Neural progenitor cell (in vitro differentiated cells): Measurements from ENCODE around the gene ACD. TPM values are rescaled to one million over a fixed set of nuclear protein-coding genes. Genes with fewer than 3 reads are reported as not detected.

Experiments
- DNase-seq: peaks from one replicate; pipeline ENCODE4 v3.0.0-alpha.2; 2016; ENCODE audit warnings: low spot score
- H2AFZ ChIP-seq: fragments of 200-600 bp; sonication (generic); replicated peaks from 2 replicates; pipeline ENCODE4 v1.6.1; 2016; ENCODE audit warnings: antibody characterized with exemption
- H3F3A ChIP-seq: fragments of 200-600 bp; sonication (generic); 2 replicates; pipeline ENCODE4 v1.6.1; 2016; ENCODE audit warnings: antibody characterized with exemption, low read depth
- H3K27ac ChIP-seq: fragments of 200-600 bp; sonication (generic); 2 replicates; pipeline ENCODE4 v1.5.1; 2016; ENCODE audit warnings: mild to moderate bottlenecking
- H3K27me3 ChIP-seq: fragments of 200-600 bp; sonication (generic); 2 replicates; pipeline ENCODE4 v1.6.1; 2016; ENCODE audit warnings: mild to moderate bottlenecking, moderate library complexity
- H3K36me3 ChIP-seq: fragments of 200-600 bp; sonication (generic); 2 replicates; pipeline ENCODE4 v1.5.1; 2016
- H3K4me1 ChIP-seq: fragments of 200-600 bp; sonication (generic); 2 replicates; pipeline ENCODE4 v1.6.1; 2016; ENCODE audit warnings: mixed run types
- H3K4me2 ChIP-seq: fragments of 200-600 bp; sonication (generic); 2 replicates; pipeline ENCODE4 v1.6.1; 2016
- H3K4me3 ChIP-seq: fragments of 200-600 bp; sonication (generic); 2 replicates; pipeline ENCODE4 v1.5.1; 2016
- H3K79me2 ChIP-seq: fragments of 200-600 bp; sonication (generic); 2 replicates; pipeline ENCODE4 v1.6.1; 2016; ENCODE audit warnings: low read depth
- H3K9ac ChIP-seq: fragments of 200-600 bp; sonication (generic); 2 replicates; pipeline ENCODE4 v1.6.1; 2016
- H3K9me3 ChIP-seq: fragments of 200-600 bp; sonication (generic); 2 replicates; pipeline ENCODE4 v1.5.1; 2016; ENCODE audit warnings: low read depth
- H4K20me1 ChIP-seq: fragments of 200-600 bp; sonication (generic); 2 replicates; pipeline ENCODE4 v1.6.1; 2016; ENCODE audit warnings: low read depth
- H3K27ac Mint-ChIP-seq: 3 replicates; pipeline ENCODE4 v1.8.0; 2021; ENCODE audit warnings: mixed read lengths
- H3K27me3 Mint-ChIP-seq: 2 replicates; pipeline ENCODE4 v1.8.0; 2022; ENCODE audit warnings: low read depth, mild to moderate bottlenecking, inconsistent platforms, moderate library complexity, mixed read lengths; ENCODE audit not compliant: insufficient read depth
- H3K36me3 Mint-ChIP-seq: 3 replicates; pipeline ENCODE4 v1.8.0; 2021; ENCODE audit warnings: mixed read lengths
- H3K4me1 Mint-ChIP-seq: 3 replicates; pipeline ENCODE4 v1.8.0; 2021; ENCODE audit warnings: mixed read lengths
- H3K4me3 Mint-ChIP-seq: 3 replicates; pipeline ENCODE4 v1.8.0; 2021; ENCODE audit warnings: mild to moderate bottlenecking, moderate library complexity, mixed read lengths
- H3K9me3 Mint-ChIP-seq: 3 replicates; pipeline ENCODE4 v1.8.0; 2020; ENCODE audit warnings: mixed read lengths
- EZH2 ChIP-seq: fragments of 200-600 bp; sonication (generic); IDR thresholded peaks from 2 replicates; pipeline ENCODE4 v1.6.1; 2017; ENCODE audit warnings: antibody characterized with exemption, mild to moderate bottlenecking, moderate library complexity
- EZH2phosphoT487 ChIP-seq: fragments of 200-600 bp; sonication (generic); IDR thresholded peaks from 2 replicates; pipeline ENCODE4 v1.6.1; 2017; ENCODE audit warnings: antibody characterized with exemption
- total RNA-seq: library from RNA; depleted of rRNA; stranded (reverse); fragments of >200 nt; gene quantifications from 2 replicates; pipeline ENCODE4 v1.2.3, GENCODE V29; 2015; ENCODE audit warnings: low replicate concordance
- TF ChIP-seq, protein P1 (sequence below): fragments of 200-600 bp; sonication (generic); IDR thresholded peaks from 2 replicates; pipeline ENCODE4 v1.5.1; 2017; ENCODE audit warnings: antibody characterized with exemption, mild to moderate bottlenecking

Gene ACD
- total RNA-seq, 1 donor from 2014 or later: 11.5 TPM

DNA sequence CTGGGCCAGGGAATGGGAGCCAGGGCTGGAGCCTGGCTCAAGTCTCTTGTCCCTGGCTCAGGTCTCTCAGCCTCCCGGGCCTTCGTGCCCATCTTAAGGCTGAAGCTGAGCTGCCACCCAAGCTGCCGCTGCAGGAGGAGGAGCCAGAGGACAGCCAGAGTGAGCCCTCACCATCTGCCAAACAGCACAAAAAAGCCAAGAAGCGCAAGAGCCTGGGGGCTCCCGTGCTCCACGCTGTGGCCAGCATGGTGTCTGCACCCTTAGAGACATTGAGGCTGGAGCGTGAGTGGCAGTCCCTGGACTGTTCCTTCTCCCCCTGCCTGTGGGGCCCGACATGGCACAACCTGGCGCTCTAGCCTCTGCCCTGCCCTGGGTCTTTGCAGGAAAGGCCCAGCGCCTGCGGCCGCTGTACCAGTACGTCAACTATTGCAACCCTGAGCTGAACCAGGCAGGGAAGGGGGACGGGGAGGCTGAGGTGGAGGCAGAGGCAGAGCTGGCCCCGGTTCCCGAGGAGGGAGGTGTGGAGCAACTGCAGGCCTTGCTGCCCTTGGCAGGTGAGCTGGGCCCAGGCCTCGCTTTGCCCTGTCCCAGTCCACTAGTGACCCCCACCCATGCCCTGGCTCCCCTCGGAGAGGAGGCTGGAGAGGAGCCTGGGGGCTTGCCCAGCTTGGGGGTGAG is 7.9 kb upstream of the ACD start:
- H3K79me2 ChIP-seq: no peaks in the 10 kb centered on the region
- H3K4me2 ChIP-seq: peak overlapping the region; percentile 91

DNA sequence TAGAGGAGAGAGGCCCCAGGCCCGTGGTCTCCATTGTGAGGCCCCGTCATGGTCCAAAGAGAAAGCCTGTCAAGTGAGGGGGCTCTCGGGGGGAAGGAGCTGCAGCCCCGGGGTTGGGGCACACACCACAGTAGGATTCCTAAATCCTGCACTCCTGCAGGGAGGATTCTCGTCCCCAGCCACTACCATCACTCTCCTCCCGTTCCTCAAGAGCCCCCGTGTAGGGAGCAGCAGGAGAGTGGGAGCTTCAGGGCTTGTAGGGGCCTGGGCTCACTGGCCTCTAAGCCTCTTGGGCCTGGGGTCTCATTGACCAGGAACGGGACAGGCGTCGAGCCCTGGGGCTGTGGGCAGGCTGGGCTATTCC is 7.4 kb upstream of the ACD start:
- Histone ChIP-seq H3K4me2 (peak overlapping the region; percentile 91), H3K4me3 (peak overlapping the region; percentile 90), H3K27me3 (peaks cover 5% of the 10 kb centered on the region), H3K4me1 (peaks cover 13% of the 10 kb centered on the region), H3K79me2 (no peaks in the 10 kb centered on the region), H3K36me3 (no peaks in the 10 kb centered on the region), H2AFZ (no peak overlapping the region), H4K20me1 (peaks cover 42% of the 10 kb centered on the region), H3F3A (peaks cover 18% of the 10 kb centered on the region), H3K9me3 (no peaks in the 10 kb centered on the region), H3K9ac (no peak overlapping the region), H3K27ac (no peak overlapping the region)
- TF ChIP-seq, protein P1, sequence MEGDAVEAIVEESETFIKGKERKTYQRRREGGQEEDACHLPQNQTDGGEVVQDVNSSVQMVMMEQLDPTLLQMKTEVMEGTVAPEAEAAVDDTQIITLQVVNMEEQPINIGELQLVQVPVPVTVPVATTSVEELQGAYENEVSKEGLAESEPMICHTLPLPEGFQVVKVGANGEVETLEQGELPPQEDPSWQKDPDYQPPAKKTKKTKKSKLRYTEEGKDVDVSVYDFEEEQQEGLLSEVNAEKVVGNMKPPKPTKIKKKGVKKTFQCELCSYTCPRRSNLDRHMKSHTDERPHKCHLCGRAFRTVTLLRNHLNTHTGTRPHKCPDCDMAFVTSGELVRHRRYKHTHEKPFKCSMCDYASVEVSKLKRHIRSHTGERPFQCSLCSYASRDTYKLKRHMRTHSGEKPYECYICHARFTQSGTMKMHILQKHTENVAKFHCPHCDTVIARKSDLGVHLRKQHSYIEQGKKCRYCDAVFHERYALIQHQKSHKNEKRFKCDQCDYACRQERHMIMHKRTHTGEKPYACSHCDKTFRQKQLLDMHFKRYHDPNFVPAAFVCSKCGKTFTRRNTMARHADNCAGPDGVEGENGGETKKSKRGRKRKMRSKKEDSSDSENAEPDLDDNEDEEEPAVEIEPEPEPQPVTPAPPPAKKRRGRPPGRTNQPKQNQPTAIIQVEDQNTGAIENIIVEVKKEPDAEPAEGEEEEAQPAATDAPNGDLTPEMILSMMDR: no peak
- no peak for TF ChIP-seq EZH2
- TF ChIP-seq EZH2phosphoT487: no peak
- Mint-ChIP-seq H3K9me3 (no peaks in the 10 kb centered on the region), H3K4me1 (peaks cover 27% of the 10 kb centered on the region), H3K36me3 (peaks cover 10% of the 10 kb centered on the region), H3K27ac (no peak overlapping the region), H3K4me3 (peak overlapping the region; percentile 84), H3K27me3 (peaks cover 7% of the 10 kb centered on the region)
- DNase-seq: no peak

More for the DNA sequence above, 7.9 kb upstream of the ACD start:
- no peak overlapping the region for H3K27ac Mint-ChIP-seq
- H3K27ac ChIP-seq: no peak overlapping the region
- H3K9me3 ChIP-seq: no peaks in the 10 kb centered on the region
- no peak overlapping the region for H2AFZ ChIP-seq
- H3K27me3 Mint-ChIP-seq: peaks cover 7% of the 10 kb centered on the region
- no peaks in the 10 kb centered on the region for H3K36me3 ChIP-seq
- peaks cover 13% of the 10 kb centered on the region for H3K4me1 ChIP-seq
- peaks cover 37% of the 10 kb centered on the region for H4K20me1 ChIP-seq
- H3K4me3 Mint-ChIP-seq: peak overlapping the region; percentile 84
- H3K27me3 ChIP-seq: peaks cover 5% of the 10 kb centered on the region
- no peak overlapping the region for H3K4me3 ChIP-seq
- TF ChIP-seq EZH2phosphoT487: no peak
- TF ChIP-seq, protein P1: peak; percentile 67
- DNase-seq: peak; percentile 93
- H3K9ac ChIP-seq: no peak overlapping the region
- peaks cover 17% of the 10 kb centered on the region for H3F3A ChIP-seq
- no peaks in the 10 kb centered on the region for H3K9me3 Mint-ChIP-seq
- H3K4me1 Mint-ChIP-seq: peaks cover 29% of the 10 kb centered on the region
- peaks cover 10% of the 10 kb centered on the region for H3K36me3 Mint-ChIP-seq

DNA sequence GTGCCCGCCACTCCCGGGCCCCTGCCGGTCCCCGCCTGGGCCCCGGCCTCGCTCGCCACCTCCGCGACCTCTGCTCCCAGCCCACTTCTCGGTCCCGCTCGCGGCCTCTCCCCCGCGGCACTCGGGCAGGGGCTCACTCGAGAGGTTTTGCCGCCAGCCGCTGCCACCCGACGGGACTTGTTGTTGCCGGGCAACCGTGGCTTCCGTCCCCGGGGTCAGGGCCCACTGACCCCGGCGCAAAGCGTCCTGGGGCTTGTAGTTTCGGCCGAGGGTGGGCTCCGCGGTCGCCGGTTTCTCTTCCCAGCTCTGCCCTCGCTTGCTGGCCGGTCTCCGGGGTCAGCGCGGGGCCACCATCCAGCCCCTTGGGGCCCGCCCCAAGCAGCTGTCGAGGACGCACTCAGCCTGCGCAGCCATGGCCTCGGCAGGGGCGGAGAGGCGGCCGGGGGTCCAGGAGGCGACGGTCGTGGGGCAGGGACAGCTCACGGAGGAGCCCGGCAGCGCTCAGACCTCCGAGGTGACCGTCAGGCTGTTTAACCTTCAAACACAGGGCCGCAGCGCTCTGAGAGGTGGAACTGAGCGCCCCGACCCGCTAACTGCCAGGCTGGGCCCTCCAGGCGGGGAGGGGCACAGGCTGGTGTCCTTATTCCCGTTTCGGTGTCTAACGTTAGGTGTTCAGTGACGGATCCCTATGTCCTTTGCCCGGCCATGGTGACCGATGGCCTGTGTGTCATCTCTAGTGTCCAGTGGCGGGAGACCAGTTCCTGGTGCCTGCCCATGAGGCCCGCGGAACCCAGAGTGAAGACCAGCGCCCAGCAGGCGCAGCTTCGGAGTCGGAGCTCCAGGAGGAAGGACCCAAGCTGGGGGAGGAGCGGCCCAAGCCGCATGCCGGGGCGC is 6.7 kb upstream of the ACD start, which contains the start of the genes C16orf86 and ENKD1:
Gene C16orf86 (plus strand): TSS at position 256 of the 894 bp plus-strand sequence. CDS start 157 bp downstream, at position 413.
Gene ENKD1 (minus strand): TSS at position 192 of the 894 bp plus-strand sequence. CDS start 308 bp downstream, outside the sequence.
- Mint-ChIP-seq H3K9me3 (no peaks in the 10 kb centered on the region), H3K27me3 (peaks cover 7% of the 10 kb centered on the region), H3K27ac (no peak within 1 kb of the TSS), H3K4me3 (peak within 1 kb of the TSS; percentile 85), H3K36me3 (peaks cover 10% of the 10 kb centered on the region), H3K4me1 (peaks cover 28% of the 10 kb centered on the region)
- Histone ChIP-seq H3K36me3 (no peaks in the 10 kb centered on the region), H3K4me1 (peaks cover 14% of the 10 kb centered on the region), H3K79me2 (no peaks in the 10 kb centered on the region), H3F3A (peaks cover 24% of the 10 kb centered on the region), H3K4me2 (peak within 1 kb of the TSS; percentile 91), H3K27me3 (peaks cover 7% of the 10 kb centered on the region), H3K9me3 (no peaks in the 10 kb centered on the region), H4K20me1 (peaks cover 48% of the 10 kb centered on the region), H2AFZ (peak within 1 kb of the TSS; percentile 48), H3K27ac (no peak within 1 kb of the TSS), H3K4me3 (peak within 1 kb of the TSS; percentile 90), H3K9ac (no peak within 1 kb of the TSS)
- peak; percentile 96 for DNase-seq
- TF ChIP-seq, protein P1: no peak
- peak; percentile 15 for TF ChIP-seq EZH2
